NCI-H82 treated with DMSO at 0.1 percent for 48 hours (cell line): ENCODE data around the gene PKN1.
"Not testable (repeated sequence)": the region's sequence is repeated elsewhere in the genome, so short reads cannot be mapped to it uniquely, and the experiment has no call there.

Experiments used
- DNase-seq: peaks from one replicate; lab custom pipeline; 2025; ENCODE audit not compliant: unreplicated experiment; lab: John Stamatoyannopoulos, UW

Gene PKN1

GRCh38 chr19:14460935-14461334 is 27.8 kb downstream of the PKN1 start:
- DNase-seq: no peak

- not testable (repeated sequence) for DNase-seq
These were observed 29.3 kb downstream of the PKN1 start for GRCh38 chr19:14462401-14462800.

GRCh38 chr19:14463747-14464146 is 30.6 kb downstream of the PKN1 start:
- DNase-seq: no peak

- DNase-seq: no peak
These were observed 34.3 kb downstream of the PKN1 start for GRCh38 chr19:14467391-14467790.

GRCh38 chr19:14467816-14468215 is 34.7 kb downstream of the PKN1 start:
- DNase-seq: no peak

- no peak for DNase-seq
These were observed 37.1 kb downstream of the PKN1 start for GRCh38 chr19:14470031-14470876.

GRCh38 chr19:14471436-14472187 is 38.5 kb downstream of the PKN1 start:
- DNase-seq: no peak

GRCh38 chr19:14472202-14472938 is 39.3 kb downstream of the PKN1 start:
- DNase-seq: peak; percentile 22

GRCh38 chr19:14473073-14473977 is 40.2 kb downstream of the PKN1 start:
- DNase-seq: no peak

GRCh38 chr19:14473978-14474578 is 41.0 kb downstream of the PKN1 start:
- no peak for DNase-seq

- DNase-seq: no peak
These were observed 41.7 kb downstream of the PKN1 start for GRCh38 chr19:14474827-14475226.

GRCh38 chr19:14475251-14476073 is 42.4 kb downstream of the PKN1 start, which contains the start of gene PTGER1:
Gene PTGER1 (minus strand): TSS chr19:14475354. CDS start chr19:14474320, 1,034 bp downstream.
- DNase-seq: peak; percentile 57

GRCh38 chr19:14476327-14476672 is 43.2 kb downstream of the PKN1 start:
- DNase-seq: no peak

GRCh38 chr19:14476673-14477401 is 43.7 kb downstream of the PKN1 start:
- peak; percentile 15 for DNase-seq

- peak; percentile 43 for DNase-seq
These were observed 44.5 kb downstream of the PKN1 start for GRCh38 chr19:14477418-14478112.

- no peak for DNase-seq
These were observed 45.0 kb downstream of the PKN1 start for GRCh38 chr19:14478113-14478545.

GRCh38 chr19:14479309-14479974 is 46.3 kb downstream of the PKN1 start:
- DNase-seq: no peak
